GM21515 (cell line): ENCODE data around the gene E2F6.
A peak's percentile ranks its signal among the peaks of the same experiment; 100 is the strongest.

Experiments used
- ATAC-seq: cut with Tn5 transposase; IDR thresholded peaks from one replicate; pipeline ENCODE4 v1.9.1; 2021; ENCODE audit not compliant: unreplicated experiment

Gene E2F6

GRCh38 chr2:11493282-11493681, 27.3 kb upstream of the E2F6 start:
- no peak for ATAC-seq

GRCh38 chr2:11492720-11493119, 26.8 kb upstream of the E2F6 start:
- no peak for ATAC-seq

GRCh38 chr2:11492244-11492643, 26.3 kb upstream of the E2F6 start:
- no peak for ATAC-seq

GRCh38 chr2:11491348-11491933, 25.5 kb upstream of the E2F6 start:
- ATAC-seq, result no peak

GRCh38 chr2:11490194-11490593, 24.2 kb upstream of the E2F6 start:
- no peak for ATAC-seq

GRCh38 chr2:11488809-11489208, 22.8 kb upstream of the E2F6 start:
- no peak for ATAC-seq

- no peak for ATAC-seq
Measured at GRCh38 chr2:11483806-11484617, 18.1 kb upstream of the E2F6 start.

- ATAC-seq, result no peak
Measured at GRCh38 chr2:11482473-11483035, 16.6 kb upstream of the E2F6 start.

GRCh38 chr2:11481789-11482472, 16.0 kb upstream of the E2F6 start:
- no peak for ATAC-seq

- ATAC-seq, result no peak
Measured at GRCh38 chr2:11481426-11481788, 15.4 kb upstream of the E2F6 start.

- no peak for ATAC-seq
Measured at GRCh38 chr2:11480859-11481258, 14.9 kb upstream of the E2F6 start.

- no peak for ATAC-seq
Measured at GRCh38 chr2:11480406-11480805, 14.4 kb upstream of the E2F6 start.

GRCh38 chr2:11478899-11479605, 13.1 kb upstream of the E2F6 start:
- ATAC-seq, result no peak

GRCh38 chr2:11477994-11478393, 12.0 kb upstream of the E2F6 start:
- peak; percentile 82 for ATAC-seq

GRCh38 chr2:11473659-11474433, 7.9 kb upstream of the E2F6 start:
- ATAC-seq, result no peak

- no peak for ATAC-seq
Measured at GRCh38 chr2:11467749-11468148, 1.8 kb upstream of the E2F6 start.

- ATAC-seq, result no peak
Measured at GRCh38 chr2:11467129-11467649, 1.2 kb upstream of the E2F6 start.

- ATAC-seq, result peak; percentile 25
Measured at GRCh38 chr2:11466307-11467128, 557 bp upstream of the E2F6 start.

GRCh38 chr2:11465110-11465484, 864 bp downstream of the E2F6 start:
- ATAC-seq, result no peak
